Neural progenitor cell (in vitro differentiated cells): Measurements from ENCODE around the gene FBN3.

Experiments
- CTCF ChIP-seq: fragments of 200-600 bp; sonication (generic); IDR thresholded peaks from 2 replicates; pipeline ENCODE4 v1.5.1; 2017; ENCODE audit warnings: antibody characterized with exemption, mild to moderate bottlenecking
- EZH2 ChIP-seq: fragments of 200-600 bp; sonication (generic); IDR thresholded peaks from 2 replicates; pipeline ENCODE4 v1.6.1; 2017; ENCODE audit warnings: antibody characterized with exemption, mild to moderate bottlenecking, moderate library complexity
- EZH2phosphoT487 ChIP-seq: fragments of 200-600 bp; sonication (generic); IDR thresholded peaks from 2 replicates; pipeline ENCODE4 v1.6.1; 2017; ENCODE audit warnings: antibody characterized with exemption

GRCh38 chr19:8143041-8143440 lies 6.4 kb downstream of the FBN3 start:
- TF ChIP-seq CTCF (no peak), EZH2phosphoT487 (no peak), EZH2 (no peak)
